Adrenal gland (tissue), 12 donors: Measurements from ENCODE around the gene SRGAP2B. TPM values are rescaled to one million over a fixed set of nuclear protein-coding genes. Genes with fewer than 3 reads are reported as not detected.
"Not testable (repeated sequence)": the region's sequence is repeated elsewhere in the genome, so short reads cannot be mapped to it uniquely, and the experiment has no call there.

Experiments used
- DNase-seq, 7 donors: peaks; one replicate each; pipeline ENCODE4 v3.0.0-alpha.2; 2019 to 2020
- H3K27ac ChIP-seq, 5 donors: fragments of 200-600 bp; sonication (generic) in 4 of 5; 1 replicate in 3 of 5; 2 replicates in 2 of 5; pipeline versions ENCODE4 v1.5.1 to v1.8.0; 2016 to 2020; ENCODE audit warnings: mild to moderate bottlenecking in 1 of 5
- H3K27me3 ChIP-seq: fragments of 200-600 bp; 2 replicates; pipeline ENCODE4 v1.8.0; 2021
- H3K36me3 ChIP-seq, 2 donors: fragments of 200-600 bp; replicated peaks in 1 of 2; 1 replicate in 1 of 2; 2 replicates in 1 of 2; pipeline versions ENCODE4 v1.5.1 to v1.8.0; 2018 to 2022
- H3K4me1 ChIP-seq, 2 donors: fragments of 200-600 bp; replicated peaks in 1 of 2; 1 replicate in 1 of 2; 2 replicates in 1 of 2; pipeline versions ENCODE4 v1.5.1 to v1.8.0; 2018 to 2021
- H3K4me3 ChIP-seq, 4 donors: fragments of 200-600 bp; sonication (generic) in 3 of 4; one replicate each; pipeline ENCODE4 v1.5.1; 2016 to 2018
- H3K9me3 ChIP-seq, 3 donors: fragments of 200-600 bp; sonication (generic) in 1 of 3; replicated peaks in 1 of 3; 1 replicate in 2 of 3; 2 replicates in 1 of 3; pipeline versions ENCODE4 v1.5.1 to v1.8.0; 2016 to 2021
- WGBS, 4 donors: extraction: QIAGEN DNeasy Blood & Tissue Kit in 2 of 4; methylation state at CpG; one replicate each; pipeline versions ENCODE4 v1.1.5 to v1.1.7; 2013 to 2017; 5-methylcytosine and 5-hydroxymethylcytosine counted together
- intact Hi-C, 2 donors: fragments of 100-400 bp; cut with DNase I; formaldehyde crosslinking; loops; one replicate each; pipeline versions ENCODE4 v1.14.1 to v1.15.0; 2022 to 2023
- polyA plus RNA-seq, 3 donors: library from polyadenylated mRNA; stranded (reverse); fragments of 200-250 nt in 2 of 3; fragments of 350-450 nt in 1 of 3; fragmentation: Illumina TruSeq in 1 of 3; extraction: RNeasy Lipid Tissue Mini Kit (QIAGEN cat#74804) in 1 of 3; gene quantifications; one replicate each; pipeline ENCODE4 v1.2.3, GENCODE V29; 2013 to 2014
- total RNA-seq, 9 donors: library from RNA; depleted of rRNA in 4 of 9; stranded (reverse); fragments of >200 nt in 4 of 9; fragments of 120-200 nt in 1 of 9; fragmentation: NEBNext Ultra II Directional in 1 of 9; extraction: Animal tissue kit (Norgen Biotek cat#: 25700) in 1 of 9; gene quantifications; one replicate each; pipeline versions ENCODE4 v1.1.0 to v1.2.4, GENCODE V29; 2013 to 2023
- donor health status: healthy with polysubstance abuse.
- donor health status: Bipolar disorder and iron deficiency.
- donor health status: DM: yes; HTN: yes; CAD: no.
- donor health status: DM: no; HTN: no; CAD: no.
- donor health status: DM: no; HTN: no; CAD: no.
- donor health status: DM: yes; HTN: yes; CAD: no.

SRGAP2B gene
- total and polyA plus RNA-seq, 12 donors = 6.0 to 79.4 (median 31.2) TPM

GRCh38 chr1:145041519-145041918, 53.6 kb downstream of the SRGAP2B start:
- H3K4me1 ChIP-seq, DNase-seq, H3K4me3 ChIP-seq, H3K27me3 ChIP-seq, H3K9me3 ChIP-seq, H3K36me3 ChIP-seq, H3K27ac ChIP-seq, intact Hi-C loops: not testable (repeated sequence)
- no CpG with 5 or more reads among the region's 1 CpG for WGBS, 4 donors

- H3K36me3 ChIP-seq, H3K27me3 ChIP-seq, intact Hi-C loops, H3K4me3 ChIP-seq, H3K4me1 ChIP-seq, H3K9me3 ChIP-seq, H3K27ac ChIP-seq: not testable (repeated sequence)
- DNase-seq = peak in 1 of 7 donors; percentile 5
- 75 to 94% (median 85%) methylated on average over 1 to 2 of the region's 2 CpGs for WGBS, 4 donors
Measured at GRCh38 chr1:145036019-145036418, 59.1 kb downstream of the SRGAP2B start.

GRCh38 chr1:145033523-145033922, 61.6 kb downstream of the SRGAP2B start:
- intact Hi-C loops, H3K27me3 ChIP-seq, DNase-seq, H3K4me3 ChIP-seq, H3K4me1 ChIP-seq, H3K36me3 ChIP-seq, H3K9me3 ChIP-seq, H3K27ac ChIP-seq: not testable (repeated sequence)
- no CpG with 5 or more reads among the region's 2 CpGs for WGBS, 4 donors

GRCh38 chr1:145027251-145027650, 67.9 kb downstream of the SRGAP2B start:
- H3K36me3 ChIP-seq, H3K4me3 ChIP-seq, H3K27ac ChIP-seq, H3K9me3 ChIP-seq, H3K4me1 ChIP-seq, DNase-seq, H3K27me3 ChIP-seq, intact Hi-C loops: not testable (repeated sequence)
- WGBS, 4 donors = no CpG with 5 or more reads among the region's 4 CpGs

- H3K4me1 ChIP-seq, intact Hi-C loops, H3K4me3 ChIP-seq, H3K27me3 ChIP-seq, H3K36me3 ChIP-seq, H3K27ac ChIP-seq, DNase-seq, H3K9me3 ChIP-seq: not testable (repeated sequence)
Measured at GRCh38 chr1:145025286-145025685, 69.8 kb downstream of the SRGAP2B start.

GRCh38 chr1:145022259-145022658, 72.9 kb downstream of the SRGAP2B start:
- H3K9me3 ChIP-seq, H3K4me3 ChIP-seq, H3K4me1 ChIP-seq, intact Hi-C loops, H3K27me3 ChIP-seq, H3K27ac ChIP-seq, H3K36me3 ChIP-seq, DNase-seq: not testable (repeated sequence)
- 67 to 86% methylated on average over 1 of the region's 2 CpGs; no CpG with 5 or more reads in 2 of the 4 donors for WGBS, 4 donors

- H3K27ac ChIP-seq, H3K4me3 ChIP-seq, H3K4me1 ChIP-seq, DNase-seq, intact Hi-C loops, H3K36me3 ChIP-seq, H3K9me3 ChIP-seq, H3K27me3 ChIP-seq: not testable (repeated sequence)
- WGBS, 4 donors = 37 to 58% (median 40%) methylated on average over 1 to 3 of the region's 4 CpGs; no CpG with 5 or more reads in 1 of the 4 donors
Measured at GRCh38 chr1:145021749-145022148, 73.4 kb downstream of the SRGAP2B start.

- WGBS, 4 donors = 47 to 75% (median 67%) methylated on average over 2 of the region's 2 CpGs
Measured at GRCh38 chr1:145019709-145020108, 75.4 kb downstream of the SRGAP2B start.

GRCh38 chr1:145017725-145018124, 77.4 kb downstream of the SRGAP2B start:
- DNase-seq, H3K4me3 ChIP-seq, H3K36me3 ChIP-seq, intact Hi-C loops, H3K27ac ChIP-seq, H3K27me3 ChIP-seq, H3K9me3 ChIP-seq, H3K4me1 ChIP-seq: not testable (repeated sequence)
- 29 to 70% (median 47%) methylated on average over 1 to 2 of the region's 2 CpGs for WGBS, 4 donors

More at GRCh38 chr1:145019709-145020108, 75.4 kb downstream of the SRGAP2B start:
- H3K9me3 ChIP-seq, H3K27me3 ChIP-seq, H3K4me1 ChIP-seq, DNase-seq, H3K4me3 ChIP-seq, H3K27ac ChIP-seq, intact Hi-C loops, H3K36me3 ChIP-seq: not testable (repeated sequence)

GRCh38 chr1:145016492-145016862, 78.7 kb downstream of the SRGAP2B start:
- H3K27ac ChIP-seq, intact Hi-C loops, DNase-seq, H3K4me1 ChIP-seq, H3K4me3 ChIP-seq, H3K9me3 ChIP-seq, H3K27me3 ChIP-seq, H3K36me3 ChIP-seq: not testable (repeated sequence)

- H3K4me1 ChIP-seq, intact Hi-C loops, H3K27me3 ChIP-seq, H3K4me3 ChIP-seq, DNase-seq, H3K9me3 ChIP-seq, H3K36me3 ChIP-seq, H3K27ac ChIP-seq: not testable (repeated sequence)
- WGBS, 4 donors = no CpG with 5 or more reads among the region's 2 CpGs
Measured at GRCh38 chr1:145015744-145016491, 79.2 kb downstream of the SRGAP2B start.

GRCh38 chr1:145013353-145013752, 81.8 kb downstream of the SRGAP2B start:
- WGBS, 4 donors = 90 to 100% (median 92%) methylated on average over 2 to 4 of the region's 4 CpGs
- H3K27ac ChIP-seq, DNase-seq, H3K36me3 ChIP-seq, intact Hi-C loops, H3K4me1 ChIP-seq, H3K27me3 ChIP-seq, H3K4me3 ChIP-seq, H3K9me3 ChIP-seq: not testable (repeated sequence)
